HG02870 (cell line): ENCODE measurements around the gene RHOBTB1.
"Not testable (repeated sequence)": the region's sequence is repeated elsewhere in the genome, so short reads cannot be mapped to it uniquely, and the experiment has no call there.

Experiments used
- ATAC-seq: cut with Tn5 transposase; IDR thresholded peaks from one replicate; pipeline ENCODE4 v1.9.1; 2021; ENCODE audit warnings: mild to moderate bottlenecking, moderate library complexity; ENCODE audit not compliant: unreplicated experiment

The RHOBTB1 gene

GRCh38 chr10:60944058-60944909 lies at the start of gene RHOBTB1:
RHOBTB1 (minus strand) TSS chr10:60944185; CDS start chr10:60911542, 32,643 bp downstream.
- no peak for ATAC-seq

- no peak for ATAC-seq
Observed at GRCh38 chr10:60992636-60993035, 48.7 kb upstream of the RHOBTB1 start.

GRCh38 chr10:60990663-60991062 lies 46.7 kb upstream of the RHOBTB1 start:
- ATAC-seq = no peak

GRCh38 chr10:60989400-60989876 lies 45.5 kb upstream of the RHOBTB1 start:
- no peak for ATAC-seq

GRCh38 chr10:60986791-60987190 lies 42.8 kb upstream of the RHOBTB1 start:
- ATAC-seq = no peak

- ATAC-seq = no peak
Observed at GRCh38 chr10:60985951-60986350, 42.0 kb upstream of the RHOBTB1 start.

- no peak for ATAC-seq
Observed at GRCh38 chr10:60980997-60981396, 37.0 kb upstream of the RHOBTB1 start.

- ATAC-seq = no peak
Observed at GRCh38 chr10:60979667-60980104, 35.7 kb upstream of the RHOBTB1 start.

- no peak for ATAC-seq
Observed at GRCh38 chr10:60978287-60979115, 34.5 kb upstream of the RHOBTB1 start.

- ATAC-seq = no peak
Observed at GRCh38 chr10:60977161-60978122, 33.5 kb upstream of the RHOBTB1 start.

GRCh38 chr10:60976687-60977086 lies 32.7 kb upstream of the RHOBTB1 start:
- no peak for ATAC-seq

GRCh38 chr10:60975716-60976115 lies 31.7 kb upstream of the RHOBTB1 start:
- ATAC-seq = no peak

- no peak for ATAC-seq
Observed at GRCh38 chr10:60974463-60975149, 30.6 kb upstream of the RHOBTB1 start.

GRCh38 chr10:60973086-60973485 lies 29.1 kb upstream of the RHOBTB1 start:
- ATAC-seq = no peak

GRCh38 chr10:60972181-60972580 lies 28.2 kb upstream of the RHOBTB1 start:
- ATAC-seq = not testable (repeated sequence)

- ATAC-seq = no peak
Observed at GRCh38 chr10:60970526-60970925, 26.5 kb upstream of the RHOBTB1 start.

- no peak for ATAC-seq
Observed at GRCh38 chr10:60968504-60968903, 24.5 kb upstream of the RHOBTB1 start.

- ATAC-seq = no peak
Observed at GRCh38 chr10:60967854-60968484, 24.0 kb upstream of the RHOBTB1 start.

GRCh38 chr10:60967260-60967659 lies 23.3 kb upstream of the RHOBTB1 start:
- no peak for ATAC-seq
